Kidney epithelial cell (primary cell): ENCODE data around the gene LMNB1. TPM values are rescaled to one million over a fixed set of nuclear protein-coding genes. Genes with fewer than 3 reads are reported as not detected.
"Not testable (repeated sequence)": the region's sequence is repeated elsewhere in the genome, so short reads cannot be mapped to it uniquely, and the experiment has no call there.

Experiments
- DNase-seq: peaks from one replicate; pipeline ENCODE4 v3.0.0-alpha.2; 2010; ENCODE audit warnings: low read depth
- H3K27me3 ChIP-seq: 2 replicates; pipeline ENCODE4 v1.6.0; 2011; ENCODE audit warnings: low read length; ENCODE audit not compliant: control insufficient read depth, insufficient read depth
- H3K36me3 ChIP-seq: 2 replicates; pipeline ENCODE4 v1.5.1; 2011; ENCODE audit warnings: low read length; ENCODE audit not compliant: control insufficient read depth, insufficient read depth
- H3K4me3 ChIP-seq: 2 replicates; pipeline ENCODE4 v1.5.1; 2011; ENCODE audit warnings: low read depth, mild to moderate bottlenecking, control low read depth, low read length
- total RNA-seq: library from RNA; depleted of rRNA; stranded (reverse); fragments of >200 nt; gene quantifications from 2 replicates; pipeline ENCODE4 v1.2.3, GENCODE V29; 2015
- TF ChIP-seq, protein P1 (sequence below): IDR thresholded peaks from 2 replicates; pipeline ENCODE4 v1.5.1; 2011; ENCODE audit warnings: mild to moderate bottlenecking, moderate library complexity, low read length, control low read depth, inconsistent platforms; ENCODE audit not compliant: insufficient read depth, poor library complexity, severe bottlenecking

The LMNB1 gene
- total RNA-seq, 1 donor from 2014 or later, result 39.1 TPM

- no peaks in the 10 kb centered on the region for H3K36me3 ChIP-seq
- H3K4me3 ChIP-seq, result no peak overlapping the region
- TF ChIP-seq, protein P1, sequence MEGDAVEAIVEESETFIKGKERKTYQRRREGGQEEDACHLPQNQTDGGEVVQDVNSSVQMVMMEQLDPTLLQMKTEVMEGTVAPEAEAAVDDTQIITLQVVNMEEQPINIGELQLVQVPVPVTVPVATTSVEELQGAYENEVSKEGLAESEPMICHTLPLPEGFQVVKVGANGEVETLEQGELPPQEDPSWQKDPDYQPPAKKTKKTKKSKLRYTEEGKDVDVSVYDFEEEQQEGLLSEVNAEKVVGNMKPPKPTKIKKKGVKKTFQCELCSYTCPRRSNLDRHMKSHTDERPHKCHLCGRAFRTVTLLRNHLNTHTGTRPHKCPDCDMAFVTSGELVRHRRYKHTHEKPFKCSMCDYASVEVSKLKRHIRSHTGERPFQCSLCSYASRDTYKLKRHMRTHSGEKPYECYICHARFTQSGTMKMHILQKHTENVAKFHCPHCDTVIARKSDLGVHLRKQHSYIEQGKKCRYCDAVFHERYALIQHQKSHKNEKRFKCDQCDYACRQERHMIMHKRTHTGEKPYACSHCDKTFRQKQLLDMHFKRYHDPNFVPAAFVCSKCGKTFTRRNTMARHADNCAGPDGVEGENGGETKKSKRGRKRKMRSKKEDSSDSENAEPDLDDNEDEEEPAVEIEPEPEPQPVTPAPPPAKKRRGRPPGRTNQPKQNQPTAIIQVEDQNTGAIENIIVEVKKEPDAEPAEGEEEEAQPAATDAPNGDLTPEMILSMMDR, result no peak
- no peak for DNase-seq
- H3K27me3 ChIP-seq, result no peaks in the 10 kb centered on the region
Observed at GRCh38 chr5:126830061-126830460, 53.1 kb downstream of the LMNB1 start.

GRCh38 chr5:126831156-126831555, 54.2 kb downstream of the LMNB1 start:
- no peaks in the 10 kb centered on the region for H3K36me3 ChIP-seq

DNA sequence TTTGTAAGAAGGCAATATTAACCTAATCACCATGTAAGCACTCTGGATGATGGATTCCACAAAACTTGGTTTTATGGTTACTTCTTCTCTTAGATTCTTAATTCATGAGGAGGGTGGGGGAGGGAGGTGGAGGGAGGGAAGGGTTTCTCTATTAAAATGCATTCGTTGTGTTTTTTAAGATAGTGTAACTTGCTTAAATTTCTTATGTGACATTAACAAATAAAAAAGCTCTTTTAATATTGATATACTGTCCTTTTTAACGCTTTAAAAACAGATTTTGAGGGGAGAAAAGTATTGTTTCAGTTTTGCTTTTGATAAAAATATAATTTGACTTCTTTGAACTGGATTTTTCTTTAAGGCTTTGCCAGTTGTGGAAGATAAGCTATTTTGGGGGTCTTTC, 59.8 kb downstream of the LMNB1 start:
- Histone ChIP-seq H3K27me3 (no peaks in the 10 kb centered on the region), H3K36me3 (no peaks in the 10 kb centered on the region), H3K4me3 (no peak overlapping the region)
- no peak for DNase-seq
- TF ChIP-seq, protein P1, result no peak

More at GRCh38 chr5:126831156-126831555, 54.2 kb downstream of the LMNB1 start:
- TF ChIP-seq, protein P1, result no peak
- DNase-seq, result no peak
- Histone ChIP-seq H3K4me3 (no peak overlapping the region), H3K27me3 (no peaks in the 10 kb centered on the region)

GRCh38 chr5:126837242-126837641, 60.3 kb downstream of the LMNB1 start:
- no peaks in the 10 kb centered on the region for H3K36me3 ChIP-seq
- TF ChIP-seq, protein P1, result no peak
- no peaks in the 10 kb centered on the region for H3K27me3 ChIP-seq
- DNase-seq, result no peak
- no peak overlapping the region for H3K4me3 ChIP-seq

DNA sequence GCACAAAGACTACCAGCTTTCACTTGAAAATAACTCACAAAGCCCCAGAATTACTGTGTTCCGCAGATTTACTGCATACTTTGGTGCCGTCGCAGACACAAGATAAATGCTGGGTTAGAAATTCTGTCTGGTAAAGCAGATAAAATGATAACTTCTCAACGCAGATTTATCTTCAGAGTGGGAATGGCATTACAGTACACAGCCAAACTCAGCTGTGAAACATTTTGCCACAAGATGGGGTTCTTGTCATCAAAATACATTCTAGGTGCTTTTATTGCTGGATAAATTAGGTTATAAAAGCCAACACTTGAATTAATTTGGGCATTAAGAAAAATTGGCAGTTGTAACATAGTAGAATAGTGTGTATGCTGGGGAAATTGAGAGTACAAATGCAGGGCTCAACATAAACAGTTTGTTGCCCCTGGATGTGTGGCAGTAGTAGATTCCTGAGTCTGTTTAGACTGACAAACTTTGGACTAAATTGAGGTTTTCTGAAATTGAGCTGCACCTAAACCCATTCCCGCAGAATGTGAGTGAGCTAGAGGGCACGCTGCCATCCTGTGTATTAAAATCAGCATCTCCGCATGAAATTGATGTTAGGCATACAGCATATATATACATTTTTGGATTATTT, 61.1 kb downstream of the LMNB1 start:
- Histone ChIP-seq H3K4me3 (no peak overlapping the region), H3K36me3 (no peaks in the 10 kb centered on the region), H3K27me3 (no peaks in the 10 kb centered on the region)
- TF ChIP-seq, protein P1, result no peak
- DNase-seq, result no peak

DNA sequence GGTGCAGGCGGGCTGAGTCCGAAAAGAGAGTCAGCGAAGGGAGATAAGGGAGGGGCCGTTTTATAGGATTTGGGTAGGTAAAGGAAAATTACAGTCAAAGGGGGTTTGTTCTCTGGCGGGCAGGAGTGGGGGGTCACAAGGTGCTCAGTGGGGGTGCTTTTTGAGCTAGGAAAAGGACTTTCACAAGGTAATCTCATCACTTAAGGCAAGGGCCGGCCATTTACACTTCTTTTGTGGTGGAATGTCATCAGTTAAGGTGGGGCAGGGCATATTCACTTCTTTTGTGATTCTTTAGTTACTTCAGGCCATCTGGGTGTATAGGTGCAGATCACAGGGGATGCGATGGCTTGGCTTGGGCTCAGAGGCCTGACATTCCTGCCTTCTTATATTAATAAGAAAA, 62.5 kb downstream of the LMNB1 start:
- not testable (repeated sequence) for DNase-seq, H3K36me3 ChIP-seq, H3K4me3 ChIP-seq, H3K27me3 ChIP-seq

GRCh38 chr5:126843375-126843774, 66.4 kb downstream of the LMNB1 start:
- not testable (repeated sequence) for H3K27me3 ChIP-seq, H3K36me3 ChIP-seq, DNase-seq, H3K4me3 ChIP-seq

DNA sequence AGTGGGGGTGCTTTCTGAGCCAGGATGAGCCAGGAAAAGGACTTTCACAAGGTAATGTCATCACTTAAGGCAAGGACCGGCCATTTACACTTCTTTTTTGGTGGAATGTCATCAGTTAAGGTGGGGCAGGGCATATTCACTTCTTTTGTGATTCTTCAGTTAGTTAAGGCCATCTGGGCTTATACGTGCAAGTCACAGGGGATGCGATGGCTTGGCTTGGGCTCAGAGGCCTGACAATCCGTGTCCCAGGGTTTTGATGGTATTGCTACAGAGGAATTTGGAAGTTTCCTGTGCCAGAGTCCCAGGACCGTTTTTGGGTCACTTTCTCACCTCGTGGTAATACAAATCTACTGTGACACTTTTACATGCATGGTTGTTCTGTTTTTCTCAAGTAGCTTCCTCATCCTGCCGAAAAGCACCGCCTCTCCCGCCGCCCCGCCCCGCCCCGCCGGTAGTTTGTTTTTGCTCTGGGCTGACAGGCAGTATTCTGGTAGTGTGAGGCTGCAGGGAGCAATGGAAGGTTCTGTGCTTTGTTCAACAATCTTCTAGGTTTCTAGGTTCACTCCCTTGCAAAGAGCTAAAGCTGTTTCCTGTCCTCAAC, 68.6 kb downstream of the LMNB1 start:
- not testable (repeated sequence) for H3K27me3 ChIP-seq, H3K4me3 ChIP-seq, H3K36me3 ChIP-seq, DNase-seq
